ENCODE results near the gene STPG1.

Gene STPG1

DNA sequence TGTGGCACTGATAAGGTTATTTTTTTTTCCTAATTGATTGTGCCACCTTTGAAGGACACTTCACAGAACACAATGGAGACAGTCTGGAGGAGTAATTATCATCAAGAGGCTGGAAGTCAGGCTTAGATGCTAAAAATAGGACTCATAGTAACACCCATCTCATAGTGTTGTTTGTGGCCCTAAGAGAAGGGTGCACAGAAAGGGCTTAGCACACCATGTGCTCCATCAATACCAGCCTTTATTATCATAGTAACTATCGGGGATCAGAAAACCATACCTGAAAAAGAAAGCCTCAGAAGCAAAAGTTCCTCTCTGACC, 13.9 kb upstream of the STPG1 start:
- no peak for DNase-seq (ENCODE audit: low read depth)
- no peak overlapping the region for H3K4me3 ChIP-seq (replicated peaks; ENCODE audit: low read depth, low read length)
- TF ChIP-seq, protein P1, sequence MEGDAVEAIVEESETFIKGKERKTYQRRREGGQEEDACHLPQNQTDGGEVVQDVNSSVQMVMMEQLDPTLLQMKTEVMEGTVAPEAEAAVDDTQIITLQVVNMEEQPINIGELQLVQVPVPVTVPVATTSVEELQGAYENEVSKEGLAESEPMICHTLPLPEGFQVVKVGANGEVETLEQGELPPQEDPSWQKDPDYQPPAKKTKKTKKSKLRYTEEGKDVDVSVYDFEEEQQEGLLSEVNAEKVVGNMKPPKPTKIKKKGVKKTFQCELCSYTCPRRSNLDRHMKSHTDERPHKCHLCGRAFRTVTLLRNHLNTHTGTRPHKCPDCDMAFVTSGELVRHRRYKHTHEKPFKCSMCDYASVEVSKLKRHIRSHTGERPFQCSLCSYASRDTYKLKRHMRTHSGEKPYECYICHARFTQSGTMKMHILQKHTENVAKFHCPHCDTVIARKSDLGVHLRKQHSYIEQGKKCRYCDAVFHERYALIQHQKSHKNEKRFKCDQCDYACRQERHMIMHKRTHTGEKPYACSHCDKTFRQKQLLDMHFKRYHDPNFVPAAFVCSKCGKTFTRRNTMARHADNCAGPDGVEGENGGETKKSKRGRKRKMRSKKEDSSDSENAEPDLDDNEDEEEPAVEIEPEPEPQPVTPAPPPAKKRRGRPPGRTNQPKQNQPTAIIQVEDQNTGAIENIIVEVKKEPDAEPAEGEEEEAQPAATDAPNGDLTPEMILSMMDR (IDR thresholded peaks at IDR 0.05; ENCODE audit: low read length, missing control alignments) = no peak

DNA sequence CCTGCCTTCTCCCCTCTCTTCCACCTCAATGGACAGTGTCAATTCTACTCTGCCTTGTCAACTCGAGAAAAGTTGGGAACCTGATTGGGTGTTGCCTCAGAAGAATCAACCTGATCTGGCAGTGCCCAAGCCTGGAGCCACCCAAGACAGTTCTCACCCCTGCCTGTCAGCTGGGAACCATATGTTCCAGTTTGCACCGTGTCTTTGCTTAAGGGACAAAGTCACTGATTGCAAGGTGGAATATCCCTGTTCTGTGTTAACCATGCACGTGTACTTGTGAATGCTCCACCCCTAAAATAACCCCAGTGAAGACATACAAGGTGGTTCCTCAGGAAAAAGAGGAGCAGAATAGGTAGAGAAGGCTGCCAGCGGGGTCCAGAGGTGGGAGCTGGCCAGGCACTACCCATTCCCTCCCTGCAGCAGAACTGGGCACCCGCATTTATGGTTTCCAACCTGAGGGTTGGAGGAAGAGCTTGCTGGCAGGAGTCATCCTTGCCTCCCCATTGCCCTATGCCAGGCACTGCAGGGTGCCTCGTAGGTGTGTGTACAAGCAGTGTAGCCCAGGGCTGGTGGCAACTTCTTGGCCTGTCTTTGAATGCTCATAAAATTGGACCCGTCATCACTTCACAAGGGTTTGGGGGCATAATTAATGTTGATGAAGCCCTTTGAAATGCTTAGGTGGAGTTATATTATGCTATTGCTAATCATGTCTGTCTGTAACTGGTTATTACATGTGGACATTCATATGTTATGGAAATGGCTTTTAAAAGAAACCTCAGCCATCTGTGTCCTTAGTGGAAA, 13.4 kb upstream of the STPG1 start:
- no peak for DNase-seq (ENCODE audit: low read depth)
- H3K4me3 ChIP-seq (replicated peaks; ENCODE audit: low read depth, low read length) = no peak overlapping the region
- TF ChIP-seq, protein P1 (IDR thresholded peaks at IDR 0.05; ENCODE audit: low read length, missing control alignments) = no peak

DNA sequence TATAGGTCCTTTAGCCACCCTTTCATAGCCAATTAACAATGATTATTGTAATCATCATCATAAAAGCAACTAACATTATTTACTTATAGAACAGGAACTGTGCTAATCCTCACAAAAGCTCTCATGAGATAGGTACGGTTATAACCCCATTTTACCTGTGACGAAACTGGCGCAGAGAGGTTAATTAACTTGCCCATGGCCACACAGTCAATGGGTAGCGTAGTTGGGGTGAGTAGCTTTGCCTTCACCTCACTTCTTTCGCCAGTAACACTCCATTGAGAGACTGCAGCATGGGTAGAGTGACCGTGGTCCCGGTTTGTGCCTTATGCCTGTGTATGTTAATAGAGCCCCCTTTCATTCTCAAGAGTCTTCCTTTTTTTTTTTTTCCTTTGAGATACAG, 12.3 kb upstream of the STPG1 start:
- TF ChIP-seq, protein P1 (IDR thresholded peaks at IDR 0.05; ENCODE audit: low read length, missing control alignments) = no peak
- no peak overlapping the region for H3K4me3 ChIP-seq (replicated peaks; ENCODE audit: low read depth, low read length)
- no peak for DNase-seq (ENCODE audit: low read depth)

DNA sequence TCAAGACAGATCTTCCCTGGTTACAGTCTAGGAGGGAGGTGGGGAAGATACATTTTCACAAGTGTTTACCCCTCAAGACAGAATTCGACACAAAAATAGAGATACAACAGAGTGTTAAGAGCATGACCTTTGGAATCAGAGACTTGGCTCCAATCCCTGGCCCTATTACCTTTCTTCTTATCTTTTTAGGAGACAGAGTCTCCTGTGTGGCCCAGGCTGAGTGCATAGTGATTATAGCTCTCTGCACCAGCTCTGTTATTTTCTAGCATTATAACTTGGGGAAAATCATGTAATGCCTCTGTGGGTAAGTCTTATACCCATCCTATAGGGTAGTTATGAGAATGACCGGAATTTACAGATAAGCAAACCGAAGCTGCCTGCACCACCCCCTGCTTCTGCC, 11.9 kb upstream of the STPG1 start:
- DNase-seq (ENCODE audit: low read depth) = no peak
- TF ChIP-seq, protein P1 (IDR thresholded peaks at IDR 0.05; ENCODE audit: low read length, missing control alignments) = no peak
- H3K4me3 ChIP-seq (replicated peaks; ENCODE audit: low read depth, low read length) = no peak overlapping the region

DNA sequence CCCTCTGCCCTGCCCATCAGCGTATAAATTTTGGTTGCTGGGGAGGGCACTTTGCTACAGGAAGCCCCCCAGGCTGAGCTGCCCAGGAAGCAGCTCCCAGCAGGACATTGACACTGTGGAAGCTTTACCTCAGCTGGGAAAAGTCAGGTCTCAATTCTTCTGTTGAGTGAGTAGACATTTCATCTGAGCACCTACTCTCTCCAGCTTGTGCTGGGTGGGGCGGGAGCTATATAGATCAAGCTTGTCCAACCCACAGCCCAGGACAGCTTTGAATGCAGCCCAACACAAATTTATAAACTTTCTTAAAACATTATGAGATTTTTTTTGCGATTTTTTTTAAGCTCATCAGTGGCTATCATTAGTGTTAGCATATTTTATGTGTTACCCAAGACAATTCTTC, 11.4 kb upstream of the STPG1 start:
- TF ChIP-seq, protein P1 (IDR thresholded peaks at IDR 0.05; ENCODE audit: low read length, missing control alignments) = no peak
- DNase-seq (ENCODE audit: low read depth) = no peak
- no peak overlapping the region for H3K4me3 ChIP-seq (replicated peaks; ENCODE audit: low read depth, low read length)

DNA sequence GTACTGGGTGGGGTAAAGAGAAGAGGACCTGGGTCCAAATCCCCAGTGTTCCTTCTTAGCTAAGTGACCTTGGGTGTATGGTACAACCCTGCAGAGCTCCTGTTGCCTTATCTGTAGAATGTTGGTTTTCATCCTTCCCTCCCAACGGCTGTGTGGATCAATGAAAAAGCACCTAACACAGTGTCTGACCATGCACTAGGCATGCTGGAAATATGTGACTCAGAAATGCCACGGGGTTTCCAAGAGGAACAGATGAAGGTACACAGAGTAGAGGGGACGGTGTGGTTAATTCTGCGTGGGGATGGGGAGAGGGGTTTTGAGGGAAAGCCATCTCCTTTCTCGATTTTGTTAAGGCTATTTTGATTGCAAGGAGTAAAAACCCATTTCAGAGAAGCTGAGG, 10.6 kb upstream of the STPG1 start:
- DNase-seq (ENCODE audit: low read depth) = no peak
- TF ChIP-seq, protein P1 (IDR thresholded peaks at IDR 0.05; ENCODE audit: low read length, missing control alignments) = no peak
- H3K4me3 ChIP-seq (replicated peaks; ENCODE audit: low read depth, low read length) = no peak overlapping the region

DNA sequence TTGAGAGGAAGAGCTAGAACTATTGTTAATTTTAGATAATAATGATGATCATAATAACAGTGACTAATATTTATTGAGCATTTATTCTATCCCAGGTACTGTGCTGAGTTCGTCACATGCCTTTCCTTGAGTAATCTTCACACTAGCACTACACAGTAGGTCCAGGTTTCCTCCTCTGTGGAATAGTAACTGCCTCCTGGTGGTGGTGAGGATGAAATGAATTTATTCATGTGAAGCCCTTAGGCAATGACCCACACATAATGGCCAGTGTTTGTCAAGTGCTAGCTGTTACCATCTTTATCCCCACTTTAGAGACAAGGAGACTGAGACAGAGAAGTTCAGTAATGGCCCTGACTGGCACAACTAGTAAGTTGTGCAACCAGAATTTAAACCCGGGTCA, 7.9 kb upstream of the STPG1 start:
- no peak for DNase-seq (ENCODE audit: low read depth)
- H3K4me3 ChIP-seq (replicated peaks; ENCODE audit: low read depth, low read length) = no peak overlapping the region
- TF ChIP-seq, protein P1 (IDR thresholded peaks at IDR 0.05; ENCODE audit: low read length, missing control alignments) = peak; percentile 17
